Activated CD8-positive, alpha-beta memory T cell treated with anti-CD3 and anti-CD28 coated beads, Interleukin-2, amount 50 U/mL, for 24 hours (primary cell): ENCODE measurements around the gene PZP.

ENCODE experiments used
- DNase-seq: peaks from one replicate; pipeline ENCODE4 v3.0.0-alpha.2; 2020; ENCODE audit errors: extremely low read depth

PZP gene

GRCh38 chr12:9124383-9125031 is 83.7 kb downstream of the PZP start:
- no peak for DNase-seq

GRCh38 chr12:9123781-9124382 is 84.3 kb downstream of the PZP start:
- no peak for DNase-seq

- no peak for DNase-seq
These were observed 86.0 kb downstream of the PZP start for GRCh38 chr12:9122091-9122609.

GRCh38 chr12:9120487-9121184 is 87.6 kb downstream of the PZP start:
- DNase-seq = no peak

- no peak for DNase-seq
These were observed 90.0 kb downstream of the PZP start for GRCh38 chr12:9118158-9118557.

GRCh38 chr12:9115731-9116559 is 92.2 kb downstream of the PZP start, which contains the start of gene A2M:
Gene A2M (minus strand): TSS chr12:9115919. CDS start chr12:9115849, 70 bp downstream.
- DNase-seq = no peak

GRCh38 chr12:9114946-9115345 is 93.2 kb downstream of the PZP start:
- DNase-seq = no peak

GRCh38 chr12:9113987-9114309 is 94.2 kb downstream of the PZP start:
- no peak for DNase-seq

- no peak for DNase-seq
These were observed 94.8 kb downstream of the PZP start for GRCh38 chr12:9113296-9113986.

- no peak for DNase-seq
These were observed 95.9 kb downstream of the PZP start for GRCh38 chr12:9112076-9112853.

GRCh38 chr12:9111525-9111924 is 96.7 kb downstream of the PZP start:
- no peak for DNase-seq

- no peak for DNase-seq
These were observed 98.3 kb downstream of the PZP start for GRCh38 chr12:9109737-9110491.

GRCh38 chr12:9109213-9109522 is 99.0 kb downstream of the PZP start:
- no peak for DNase-seq

- DNase-seq = no peak
These were observed 99.5 kb downstream of the PZP start for GRCh38 chr12:9108504-9109212.

GRCh38 chr12:9107542-9107873 is 100.7 kb downstream of the PZP start:
- no peak for DNase-seq

GRCh38 chr12:9106610-9107541 is 101.3 kb downstream of the PZP start:
- DNase-seq = no peak

GRCh38 chr12:9106067-9106466 is 102.1 kb downstream of the PZP start:
- no peak for DNase-seq

- no peak for DNase-seq
These were observed 103.3 kb downstream of the PZP start for GRCh38 chr12:9104767-9105423.
